Right lobe of liver (tissue), 4 donors: Measurements from ENCODE around the gene MYO1C.

ENCODE experiments used
- CTCF ChIP-seq, 4 donors: fragments of 200-600 bp in 3 of 4; fragments of 450-650 bp in 1 of 4; IDR thresholded peaks; one replicate each; pipeline versions ENCODE4 v1.5.1 to v1.8.0; 2016 to 2022; ENCODE audit warnings: antibody characterized with exemption in 4 of 4, mild to moderate bottlenecking in 2 of 4
- POLR2A ChIP-seq: fragments of 450-650 bp; IDR thresholded peaks from one replicate; pipeline ENCODE4 v1.6.1; 2017; ENCODE audit warnings: antibody characterized with exemption, mild to moderate bottlenecking
- donor health status: DM: no; HTN: no; CAD: no.
- donor health status: DM: no; HTN: no; CAD: no.
- donor health status: DM: no; HTN: yes; CAD: no.

- no peak for TF ChIP-seq CTCF (IDR thresholded peaks at IDR 0.05)
- TF ChIP-seq POLR2A: no peak
These were observed 30.0 kb downstream of the MYO1C start for GRCh38 chr17:1462164-1463112.
